GM23248 (cell line): Measurements from ENCODE around the gene HIF3A. TPM values are rescaled to one million over a fixed set of nuclear protein-coding genes. Genes with fewer than 3 reads are reported as not detected.

ENCODE experiments used
- DNase-seq: peaks from one replicate; pipeline ENCODE4 v3.0.0-alpha.2; 2015
- H2AFZ ChIP-seq: fragments of 200-600 bp; sonication (generic); 2 replicates; pipeline ENCODE4 v1.6.1; 2016; ENCODE audit warnings: antibody characterized with exemption
- H3F3A ChIP-seq: fragments of 200-600 bp; sonication (generic); 2 replicates; pipeline ENCODE4 v1.6.1; 2016; ENCODE audit warnings: mild to moderate bottlenecking, antibody characterized with exemption, mixed run types; ENCODE audit not compliant: insufficient read depth
- H3K27ac ChIP-seq: fragments of 200-600 bp; sonication (generic); 2 replicates; pipeline ENCODE4 v1.5.1; 2016; ENCODE audit warnings: mild to moderate bottlenecking
- H3K27me3 ChIP-seq: fragments of 200-600 bp; sonication (generic); replicated peaks from 2 replicates; pipeline ENCODE4 v1.6.1; 2016; ENCODE audit warnings: mild to moderate bottlenecking; ENCODE audit not compliant: insufficient read depth
- H3K36me3 ChIP-seq: fragments of 200-600 bp; sonication (generic); 2 replicates; pipeline ENCODE4 v1.6.1; 2016; ENCODE audit warnings: low read depth, mild to moderate bottlenecking
- H3K4me1 ChIP-seq: fragments of 200-600 bp; sonication (generic); 2 replicates; pipeline ENCODE4 v1.6.1; 2016; ENCODE audit warnings: mild to moderate bottlenecking; ENCODE audit not compliant: insufficient read depth
- H3K4me2 ChIP-seq: fragments of 200-600 bp; sonication (generic); one replicate; pipeline ENCODE4 v1.6.1; 2016; ENCODE audit warnings: mild to moderate bottlenecking; ENCODE audit not compliant: unreplicated experiment
- H3K4me3 ChIP-seq: fragments of 200-600 bp; sonication (generic); 2 replicates; pipeline ENCODE4 v1.5.1; 2016; ENCODE audit warnings: mild to moderate bottlenecking
- H3K79me2 ChIP-seq: fragments of 200-600 bp; sonication (generic); 2 replicates; pipeline ENCODE4 v1.6.1; 2016; ENCODE audit warnings: mild to moderate bottlenecking; ENCODE audit not compliant: insufficient read depth
- H3K9ac ChIP-seq: fragments of 200-600 bp; sonication (generic); 2 replicates; pipeline ENCODE4 v1.6.1; 2016; ENCODE audit warnings: mild to moderate bottlenecking
- H3K9me2 ChIP-seq: fragments of 200-600 bp; sonication (generic); 2 replicates; pipeline ENCODE4 v1.6.1; 2016; ENCODE audit warnings: mixed run types, mild to moderate bottlenecking, moderate library complexity; ENCODE audit not compliant: insufficient read depth
- H3K9me3 ChIP-seq: fragments of 200-600 bp; sonication (generic); one replicate; pipeline ENCODE4 v1.6.1; 2017; ENCODE audit warnings: low read depth
- H4K20me1 ChIP-seq: fragments of 200-600 bp; sonication (generic); 2 replicates; pipeline ENCODE4 v1.6.0; 2016; ENCODE audit not compliant: insufficient read depth
- EZH2 ChIP-seq: fragments of 200-600 bp; sonication (generic); IDR thresholded peaks from 2 replicates; pipeline ENCODE4 v1.6.1; 2018; ENCODE audit warnings: antibody characterized with exemption, mild to moderate bottlenecking; ENCODE audit not compliant: insufficient read depth, poor library complexity, severe bottlenecking
- EZH2phosphoT487 ChIP-seq: fragments of 200-600 bp; sonication (generic); IDR thresholded peaks from 2 replicates; pipeline ENCODE4 v1.6.1; 2018; ENCODE audit warnings: antibody characterized with exemption, moderate library complexity, mild to moderate bottlenecking, low read depth; ENCODE audit not compliant: insufficient read depth
- WGBS, 2 experiments: methylation state at CpG; one replicate each; pipeline ENCODE4 v1.1.6; 2015 to 2017; ENCODE audit warnings: low lambda C conversion rate in 2 of 2, low coverage in 1 of 2; ENCODE audit errors: missing lambda C conversion rate in 2 of 2; 5-methylcytosine and 5-hydroxymethylcytosine counted together
- in situ Hi-C: fragments of 300-500 bp; cut with MboI; formaldehyde crosslinking; loops from 2 replicates; pipeline ENCODE4 v1.15.0; 2020
- polyA plus RNA-seq: library from polyadenylated mRNA; unstranded; fragments of >200 nt; fragmentation: Nextera tagmentation; extraction: Ambion mirVana; gene quantifications from 2 replicates; pipeline ENCODE4 v1.2.1, GENCODE V29; 2016
- total RNA-seq: library from RNA; depleted of rRNA; stranded (reverse); fragments of >200 nt; shearing (Covaris generic); gene quantifications from 2 replicates; pipeline ENCODE4 v1.2.3, GENCODE V29; 2014

Gene HIF3A
- total and polyA plus RNA-seq, 2 experiments from 2014 or later, result 0.20 TPM; not detected in 1

DNA sequence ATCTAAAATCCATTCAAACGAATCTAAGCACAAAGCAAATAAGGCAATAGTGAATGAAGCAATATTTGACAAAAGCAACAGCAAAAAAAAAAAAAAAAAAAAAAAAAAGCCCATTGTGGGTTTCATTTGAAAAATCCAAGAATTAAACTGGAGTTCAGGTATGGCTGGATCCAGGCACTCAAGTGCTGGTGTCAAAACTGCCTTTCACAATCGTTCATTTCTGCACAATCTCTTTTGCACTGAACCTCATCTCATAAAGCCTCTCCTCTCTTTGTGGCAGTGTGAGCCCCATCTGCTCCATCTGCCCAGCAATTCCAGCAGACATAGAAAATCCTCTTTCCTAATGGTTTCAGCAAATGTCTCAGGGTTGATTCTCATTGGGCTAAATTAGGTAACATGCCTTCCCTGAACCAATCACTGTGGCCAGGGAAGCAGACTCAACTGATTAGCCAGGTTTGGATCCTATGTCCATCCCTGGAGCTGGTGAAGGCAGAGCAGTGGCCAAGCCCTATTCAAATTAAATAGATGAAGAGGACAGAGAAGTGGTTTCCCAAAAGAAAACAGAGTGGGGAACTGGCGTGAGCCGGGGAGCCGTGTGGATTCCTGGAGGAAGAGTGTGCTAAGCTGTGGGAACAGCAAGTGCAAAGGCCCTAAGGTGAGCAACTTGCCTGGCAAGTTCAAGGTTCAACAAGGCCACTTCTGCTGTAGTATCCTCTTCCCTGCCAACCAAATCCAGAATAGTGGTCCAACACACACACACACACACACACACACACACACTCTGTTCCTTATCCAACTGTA is 1.2 kb upstream of the HIF3A start:
- Histone ChIP-seq H3F3A (no peaks in the 10 kb centered on the region), H2AFZ (no peak overlapping the region), H3K4me2 (no peak overlapping the region), H3K36me3 (no peaks in the 10 kb centered on the region), H3K9me2 (no peaks in the 10 kb centered on the region), H3K9me3 (no peaks in the 10 kb centered on the region), H3K4me1 (peaks cover 20% of the 10 kb centered on the region), H3K9ac (no peak overlapping the region), H3K79me2 (no peaks in the 10 kb centered on the region), H4K20me1 (no peaks in the 10 kb centered on the region), H3K27me3 (no peaks in the 10 kb centered on the region), H3K27ac (no peak overlapping the region), H3K4me3 (no peak overlapping the region)
- TF ChIP-seq EZH2, result no peak
- no peak for DNase-seq
- in situ Hi-C loops, result no loop called here
- WGBS, 2 experiments, result 73 to 75% methylated on average over 4 to 5 of the region's 5 CpGs

- no peaks in the 10 kb centered on the region for H3K9me2 ChIP-seq
- WGBS, 2 experiments, result 9 to 33% methylated on average over 2 to 3 of the region's 3 CpGs
Observed at GRCh38 chr19:46296202-46296480, 701 bp upstream of the HIF3A start.

DNA sequence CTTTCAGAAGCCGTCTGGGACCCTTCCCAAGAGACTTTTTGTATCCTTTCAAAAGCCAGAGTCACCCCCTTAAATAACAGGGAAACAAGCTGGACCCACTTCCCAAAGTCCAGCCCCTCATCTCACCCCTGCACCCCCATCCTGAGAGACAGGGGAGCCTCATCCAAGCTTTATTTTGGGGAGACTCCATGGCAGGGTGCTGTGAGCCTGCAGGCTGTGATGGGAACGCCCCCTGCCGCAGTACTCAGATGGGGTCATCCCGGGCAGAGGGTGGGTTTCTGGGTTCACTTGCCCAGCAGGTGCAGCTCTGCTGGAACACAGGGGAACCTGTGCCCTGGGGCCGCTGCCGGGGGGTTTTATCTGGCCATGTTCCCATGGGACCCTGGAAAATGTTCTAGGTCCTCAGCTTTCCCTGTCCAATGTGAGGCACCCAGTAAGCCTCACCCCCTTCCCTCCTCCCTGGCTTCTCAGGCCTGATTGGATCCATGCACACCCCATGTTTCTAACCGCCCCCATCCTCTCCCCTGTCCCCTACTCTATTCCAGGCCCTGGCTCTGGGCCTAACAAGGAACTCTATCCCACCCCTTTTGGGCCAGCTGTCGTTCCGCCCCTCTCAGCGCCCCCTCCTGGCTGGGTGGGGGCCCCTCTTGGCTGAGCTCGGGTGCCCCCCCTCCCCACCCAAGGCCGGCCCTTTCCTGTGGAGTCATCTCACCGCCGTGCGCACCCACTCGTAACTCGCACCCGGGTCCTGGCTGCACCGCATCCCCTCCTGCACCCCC is 1.0 kb downstream of the HIF3A start:
- TF ChIP-seq EZH2phosphoT487 (no peak), EZH2 (no peak)
- no peak overlapping the region for H3K9ac ChIP-seq
- DNase-seq, result no peak
- H3K36me3 ChIP-seq, result no peaks in the 10 kb centered on the region
- H3K9me2 ChIP-seq, result no peaks in the 10 kb centered on the region
- H4K20me1 ChIP-seq, result no peaks in the 10 kb centered on the region
- H3F3A ChIP-seq, result no peaks in the 10 kb centered on the region
- no peak overlapping the region for H3K27ac ChIP-seq
- no peak overlapping the region for H2AFZ ChIP-seq
- no peaks in the 10 kb centered on the region for H3K79me2 ChIP-seq
- H3K4me1 ChIP-seq, result peaks cover 24% of the 10 kb centered on the region
- WGBS, 2 experiments, result 13 to 22% methylated on average over 15 of the region's 19 CpGs
- H3K4me2 ChIP-seq, result peak overlapping the region; percentile 48
- no peaks in the 10 kb centered on the region for H3K27me3 ChIP-seq
- in situ Hi-C loops, result no loop called here
- H3K4me3 ChIP-seq, result no peak overlapping the region
- H3K9me3 ChIP-seq, result no peaks in the 10 kb centered on the region

More at GRCh38 chr19:46296202-46296480, 701 bp upstream of the HIF3A start:
- Histone ChIP-seq H3K4me1 (peaks cover 24% of the 10 kb centered on the region), H3K9ac (no peak overlapping the region), H3K4me3 (no peak overlapping the region), H3F3A (no peaks in the 10 kb centered on the region), H3K27ac (no peak overlapping the region), H3K36me3 (no peaks in the 10 kb centered on the region), H2AFZ (no peak overlapping the region), H3K9me3 (no peaks in the 10 kb centered on the region), H4K20me1 (no peaks in the 10 kb centered on the region), H3K27me3 (no peaks in the 10 kb centered on the region), H3K79me2 (no peaks in the 10 kb centered on the region), H3K4me2 (no peak overlapping the region)
- TF ChIP-seq EZH2, result no peak
- no peak for TF ChIP-seq EZH2phosphoT487
- in situ Hi-C loops, result no loop called here
- DNase-seq, result no peak

DNA sequence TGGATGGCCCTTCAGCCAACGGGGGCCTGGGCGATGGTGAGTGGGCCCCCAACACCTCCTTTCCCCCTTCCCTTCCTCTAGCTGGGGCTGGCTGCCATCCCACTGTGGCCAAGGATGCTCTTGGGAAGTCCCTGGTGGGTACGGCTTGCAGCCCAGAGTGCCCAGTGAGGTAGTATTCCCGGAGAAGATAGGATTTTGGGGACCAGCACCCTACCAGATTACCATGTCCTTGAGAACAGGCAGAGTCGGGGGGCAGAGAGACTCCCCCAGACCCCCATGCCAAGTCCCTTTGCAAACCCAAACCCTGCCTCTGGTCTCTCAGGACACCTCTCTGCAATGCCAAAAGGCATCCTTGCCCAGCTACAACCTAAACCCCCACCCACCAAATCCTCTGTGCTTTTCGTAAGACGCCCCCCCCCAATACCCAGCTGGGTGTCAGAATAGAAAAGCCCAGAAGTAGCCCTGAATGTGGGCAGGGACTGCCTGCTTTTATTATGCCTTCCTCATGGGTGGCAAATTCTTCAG is 1.7 kb downstream of the HIF3A start:
- no peaks in the 10 kb centered on the region for H4K20me1 ChIP-seq
- no peaks in the 10 kb centered on the region for H3K9me2 ChIP-seq
- H3K4me2 ChIP-seq, result peak overlapping the region; percentile 48
- H3K36me3 ChIP-seq, result no peaks in the 10 kb centered on the region
- no peaks in the 10 kb centered on the region for H3K9me3 ChIP-seq
- 10% methylated on average over 7 of the region's 7 CpGs for WGBS, 2 experiments
- no peak overlapping the region for H3K9ac ChIP-seq
- in situ Hi-C loops, result no loop called here
- H2AFZ ChIP-seq, result no peak overlapping the region
- TF ChIP-seq EZH2phosphoT487 (no peak), EZH2 (no peak)
- no peaks in the 10 kb centered on the region for H3K27me3 ChIP-seq
- H3K79me2 ChIP-seq, result no peaks in the 10 kb centered on the region
- no peak overlapping the region for H3K27ac ChIP-seq
- peak overlapping the region; percentile 25; the same call in 1 of the 2 replicates for H3K4me3 ChIP-seq
- DNase-seq, result no peak
- peaks cover 24% of the 10 kb centered on the region for H3K4me1 ChIP-seq
- H3F3A ChIP-seq, result no peaks in the 10 kb centered on the region
